Posterior vena cava (tissue), 2 donors: ENCODE data around the gene TNFAIP8L2. TPM values are rescaled to one million over a fixed set of nuclear protein-coding genes. Genes with fewer than 3 reads are reported as not detected.

Experiments
- DNase-seq: peaks from one replicate; pipeline ENCODE4 v3.0.0-alpha.2; 2020; ENCODE audit warnings: low spot score
- intact Hi-C, 2 donors: fragments of 100-400 bp; cut with DNase I; formaldehyde crosslinking; loops; one replicate each; pipeline versions ENCODE4 v1.14.1 to v1.14.2; 2022 to 2023
- long read RNA-seq, 2 donors: library from polyadenylated mRNA; unstranded; transcript quantifications; one replicate each; pipeline ENCODE4 v2.0.0, GENCODE V29; 2020 to 2021
- total RNA-seq, 2 donors: library from RNA; stranded (reverse); fragmentation: NEBNext Ultra II Directional; extraction: Animal tissue kit (Norgen Biotek cat#: 25700); gene quantifications; one replicate each; pipeline ENCODE4 v1.2.1, GENCODE V29; 2021
- donor health status: DM: yes; HTN: yes; CAD: no.
- donor health status: DM: yes; HTN: yes; CAD: no.

The TNFAIP8L2 gene
- 1 to 10 TPM; 3.0 to 4.2 TPM for total RNA-seq
- long read RNA-seq, donor 1: 0 reads
- long read RNA-seq, donor 2, transcript TNFAIP8L2-201 (2 exons, 1,178 nt): major isoform, 6 of 6 reads
- long read RNA-seq, donor 2, partial matches to known transcripts: 0 of 6 reads
- long read RNA-seq, donor 2, other reads (novel, unspliced or antisense): 0 of 6 reads

GRCh38 chr1:151156515-151156819 lies at the start of gene TNFAIP8L2:
Gene TNFAIP8L2, plus strand, starts transcription at chr1:151156649. Its CDS starts 2,049 bp downstream, at chr1:151158698.
- peak; percentile 87 for DNase-seq
- intact Hi-C loops: loop anchor here (5.0 kb wide), 2 partner anchors 54 to 59 kb away; no protein-coding TSS in a partner anchor

GRCh38 chr1:151106894-151107293 lies 49.6 kb upstream of the TNFAIP8L2 start:
- DNase-seq: no peak
- intact Hi-C loops: loop anchor here in 1 of 2 donors (5.0 kb wide), 1 partner anchor 35 kb away; no protein-coding TSS in a partner anchor

GRCh38 chr1:151108331-151108730 lies 48.1 kb upstream of the TNFAIP8L2 start:
- intact Hi-C loops: loop anchor here in 1 of 2 donors (5.0 kb wide), 1 partner anchor 34 kb away; no protein-coding TSS in a partner anchor
- peak; percentile 63 for DNase-seq

- DNase-seq: no peak
- intact Hi-C loops: no loop called here
Measured at GRCh38 chr1:151113877-151114276, 42.6 kb upstream of the TNFAIP8L2 start.

- no peak for DNase-seq
- intact Hi-C loops: no loop called here
Measured at GRCh38 chr1:151124763-151125403, 31.6 kb upstream of the TNFAIP8L2 start.

GRCh38 chr1:151128800-151129199 lies 27.6 kb upstream of the TNFAIP8L2 start:
- DNase-seq: peak; percentile 24
- intact Hi-C loops: no loop called here

GRCh38 chr1:151130987-151131586 lies 25.4 kb upstream of the TNFAIP8L2 start:
- intact Hi-C loops: no loop called here
- DNase-seq: peak; percentile 95

- peak; percentile 73 for DNase-seq
- intact Hi-C loops: no loop called here
Measured at GRCh38 chr1:151131701-151132334, 24.6 kb upstream of the TNFAIP8L2 start.

- intact Hi-C loops: no loop called here
- DNase-seq: peak; percentile 48
Measured at GRCh38 chr1:151132335-151133017, 24.0 kb upstream of the TNFAIP8L2 start.

GRCh38 chr1:151133018-151133806 lies 23.2 kb upstream of the TNFAIP8L2 start:
- intact Hi-C loops: no loop called here
- peak; percentile 60 for DNase-seq

- no peak for DNase-seq
Measured at GRCh38 chr1:151134396-151134795, 22.1 kb upstream of the TNFAIP8L2 start.

GRCh38 chr1:151134991-151135390 lies 21.5 kb upstream of the TNFAIP8L2 start:
- intact Hi-C loops: no loop called here
- peak; percentile 69 for DNase-seq

More at GRCh38 chr1:151134396-151134795, 22.1 kb upstream of the TNFAIP8L2 start:
- intact Hi-C loops: no loop called here

- DNase-seq: peak; percentile 40
- intact Hi-C loops: no loop called here
Measured at GRCh38 chr1:151135433-151136385, 20.7 kb upstream of the TNFAIP8L2 start.

- DNase-seq: peak; percentile 72
- intact Hi-C loops: no loop called here
Measured at GRCh38 chr1:151137789-151138188, 18.7 kb upstream of the TNFAIP8L2 start.

GRCh38 chr1:151142411-151143056 lies 13.9 kb upstream of the TNFAIP8L2 start:
- intact Hi-C loops: loop anchor here in 1 of 2 donors (5.0 kb wide), 1 partner anchor 35 kb away; no protein-coding TSS in a partner anchor
- DNase-seq: peak; percentile 60

- peak; percentile 50 for DNase-seq
- intact Hi-C loops: loop anchor here in 1 of 2 donors (5.0 kb wide), 1 partner anchor 36 kb away; no protein-coding TSS in a partner anchor
Measured at GRCh38 chr1:151143057-151143435, 13.4 kb upstream of the TNFAIP8L2 start.

- intact Hi-C loops: loop anchor here in 1 of 2 donors (5.0 kb wide), 1 partner anchor 37 kb away; no protein-coding TSS in a partner anchor
- peak; percentile 70 for DNase-seq
Measured at GRCh38 chr1:151143986-151144385, 12.5 kb upstream of the TNFAIP8L2 start.
